HG03045 (cell line): ENCODE results near the gene NINJ1.

Source experiments
- ATAC-seq: cut with Tn5 transposase; IDR thresholded peaks from one replicate; pipeline ENCODE4 v1.9.1; 2021; ENCODE audit warnings: mild to moderate bottlenecking, moderate library complexity; ENCODE audit not compliant: unreplicated experiment

NINJ1 gene

GRCh38 chr9:93133681-93134014, 403 bp downstream of the NINJ1 start:
- peak; percentile 42 for ATAC-seq

GRCh38 chr9:93132946-93133680, 938 bp downstream of the NINJ1 start:
- no peak for ATAC-seq

GRCh38 chr9:93132287-93132927, 1.6 kb downstream of the NINJ1 start:
- ATAC-seq = no peak

- ATAC-seq = no peak
Observed at GRCh38 chr9:93131599-93132286, 2.3 kb downstream of the NINJ1 start.

GRCh38 chr9:93130861-93131481, 3.1 kb downstream of the NINJ1 start:
- no peak for ATAC-seq

GRCh38 chr9:93129691-93130500, 4.2 kb downstream of the NINJ1 start:
- ATAC-seq = no peak

- no peak for ATAC-seq
Observed at GRCh38 chr9:93129286-93129685, 4.8 kb downstream of the NINJ1 start.

GRCh38 chr9:93128715-93129224, 5.3 kb downstream of the NINJ1 start:
- ATAC-seq = no peak

GRCh38 chr9:93128011-93128714, 5.9 kb downstream of the NINJ1 start:
- ATAC-seq = no peak

GRCh38 chr9:93127395-93127911, 6.6 kb downstream of the NINJ1 start:
- no peak for ATAC-seq

- no peak for ATAC-seq
Observed at GRCh38 chr9:93126825-93127368, 7.2 kb downstream of the NINJ1 start.

- no peak for ATAC-seq
Observed at GRCh38 chr9:93126151-93126781, 7.8 kb downstream of the NINJ1 start.

- no peak for ATAC-seq
Observed at GRCh38 chr9:93125331-93125894, 8.6 kb downstream of the NINJ1 start.

- ATAC-seq = no peak
Observed at GRCh38 chr9:93124793-93125192, 9.3 kb downstream of the NINJ1 start.

- ATAC-seq = no peak
Observed at GRCh38 chr9:93123561-93124283, 10.3 kb downstream of the NINJ1 start.

- no peak for ATAC-seq
Observed at GRCh38 chr9:93122721-93123221, 11.3 kb downstream of the NINJ1 start.

- no peak for ATAC-seq
Observed at GRCh38 chr9:93121316-93122241, 12.5 kb downstream of the NINJ1 start.
